Activated T-helper 17 cell treated with anti-CD3 and anti-CD28 coated beads, Interleukin-2, amount 50 U/mL, for 72 hours (primary cell): Measurements from ENCODE around the gene TRABD. TPM values are rescaled to one million over a fixed set of nuclear protein-coding genes. Genes with fewer than 3 reads are reported as not detected.

Experiments used
- ATAC-seq: fragments of 150-1000 bp; cut with Tn5 transposase; replicated peaks from 2 replicates; pipeline ENCODE4 v1.10.0; 2021; ENCODE audit warnings: mild to moderate bottlenecking, moderate library complexity
- H3K27ac Mint-ChIP-seq: one replicate; pipeline ENCODE4 v1.8.0; 2022; ENCODE audit warnings: mixed read lengths
- H3K27me3 Mint-ChIP-seq: one replicate; pipeline ENCODE4 v1.8.0; 2022; ENCODE audit warnings: mixed read lengths
- H3K36me3 Mint-ChIP-seq: one replicate; pipeline ENCODE4 v1.8.0; 2022; ENCODE audit warnings: low read depth, mild to moderate bottlenecking, mixed read lengths
- H3K4me1 Mint-ChIP-seq: one replicate; pipeline ENCODE4 v1.8.0; 2022; ENCODE audit warnings: mixed read lengths
- H3K4me3 Mint-ChIP-seq: one replicate; pipeline ENCODE4 v1.8.0; 2022; ENCODE audit warnings: mild to moderate bottlenecking, mixed read lengths
- H3K9me3 Mint-ChIP-seq: one replicate; pipeline ENCODE4 v1.8.0; 2022; ENCODE audit warnings: mixed read lengths
- total RNA-seq, 2 donors: library from RNA; stranded (reverse); gene quantifications; one replicate each; pipeline ENCODE4 v1.2.3, GENCODE V29; 2022

The TRABD gene
- total RNA-seq, 2 donors from 2014 or later: 70.1 to 116 TPM

DNA sequence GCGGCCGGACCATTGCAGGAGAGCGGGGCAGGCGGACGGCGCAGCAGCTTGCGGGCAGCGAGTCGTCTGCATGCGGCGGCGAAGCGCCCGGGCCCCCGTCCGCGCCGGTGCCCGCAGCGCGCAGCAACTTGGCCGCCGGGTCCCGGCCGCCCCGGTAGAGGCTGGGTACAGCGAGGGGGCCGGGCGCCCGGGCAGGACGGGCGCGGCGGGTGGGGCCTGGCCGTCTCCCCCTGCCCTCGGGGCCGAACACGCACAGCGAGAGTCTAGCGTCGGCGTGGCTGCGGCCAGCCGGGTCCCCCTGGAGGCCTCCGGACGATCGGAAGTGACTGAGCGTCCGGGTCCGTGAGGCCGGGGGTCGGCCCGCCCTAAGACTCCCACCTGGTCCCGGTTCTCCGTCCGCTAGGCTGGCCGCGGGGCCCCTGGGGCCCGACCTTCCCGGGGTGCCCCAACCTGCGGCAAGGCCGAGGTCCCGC lies 775 bp upstream of the TRABD start:
- no peaks in the 10 kb centered on the region for H3K9me3 Mint-ChIP-seq
- peak overlapping the region; percentile 67 for H3K4me3 Mint-ChIP-seq
- peaks cover 5% of the 10 kb centered on the region for H3K36me3 Mint-ChIP-seq
- H3K27ac Mint-ChIP-seq: peak overlapping the region; percentile 54
- ATAC-seq: no peak
- no peaks in the 10 kb centered on the region for H3K27me3 Mint-ChIP-seq
- no peaks in the 10 kb centered on the region for H3K4me1 Mint-ChIP-seq

GRCh38 chr22:50186181-50186714 lies 535 bp downstream of the TRABD start:
- no peak for ATAC-seq
- Mint-ChIP-seq H3K36me3 (peaks cover 8% of the 10 kb centered on the region), H3K4me3 (peak overlapping the region; percentile 90), H3K4me1 (peaks cover 2% of the 10 kb centered on the region), H3K27me3 (no peaks in the 10 kb centered on the region), H3K27ac (peak overlapping the region; percentile 95), H3K9me3 (no peaks in the 10 kb centered on the region)

- peak overlapping the region; percentile 95 for H3K27ac Mint-ChIP-seq
- no peaks in the 10 kb centered on the region for H3K9me3 Mint-ChIP-seq
- peak overlapping the region; percentile 90 for H3K4me3 Mint-ChIP-seq
- ATAC-seq: no peak
- H3K36me3 Mint-ChIP-seq: peaks cover 15% of the 10 kb centered on the region
- peaks cover 6% of the 10 kb centered on the region for H3K4me1 Mint-ChIP-seq
- no peaks in the 10 kb centered on the region for H3K27me3 Mint-ChIP-seq
Observed at GRCh38 chr22:50186761-50187523, 1.2 kb downstream of the TRABD start.

- Mint-ChIP-seq H3K4me1 (peaks cover 6% of the 10 kb centered on the region), H3K4me3 (peak overlapping the region; percentile 90), H3K27ac (no peak overlapping the region), H3K27me3 (no peaks in the 10 kb centered on the region), H3K36me3 (peaks cover 21% of the 10 kb centered on the region), H3K9me3 (no peaks in the 10 kb centered on the region)
- ATAC-seq: no peak
Observed at GRCh38 chr22:50188356-50188755, 2.6 kb downstream of the TRABD start.

GRCh38 chr22:50189184-50189848 lies 3.6 kb downstream of the TRABD start:
- H3K4me3 Mint-ChIP-seq: peak overlapping the region; percentile 88
- peaks cover 6% of the 10 kb centered on the region for H3K4me1 Mint-ChIP-seq
- no peaks in the 10 kb centered on the region for H3K27me3 Mint-ChIP-seq
- H3K36me3 Mint-ChIP-seq: peaks cover 21% of the 10 kb centered on the region
- no peak for ATAC-seq
- H3K27ac Mint-ChIP-seq: peak overlapping the region; percentile 89
- H3K9me3 Mint-ChIP-seq: no peaks in the 10 kb centered on the region

DNA sequence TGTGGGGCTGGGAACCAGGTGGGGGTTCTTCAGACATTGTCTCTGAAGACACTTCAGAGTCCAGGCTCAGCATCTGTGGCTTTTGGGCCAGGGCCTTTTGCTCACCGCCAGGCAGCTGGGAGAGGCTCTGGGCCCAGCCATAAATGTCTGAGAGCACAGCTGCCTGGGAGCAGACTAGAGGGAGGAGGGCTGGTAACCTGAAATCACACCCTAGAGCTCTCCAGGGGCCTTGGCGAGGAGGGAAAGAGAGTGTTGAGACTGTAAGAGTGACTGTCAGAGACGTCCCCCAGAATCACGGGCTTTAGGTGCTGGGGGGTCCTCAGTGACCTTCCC lies 4.1 kb downstream of the TRABD start:
- H3K4me3 Mint-ChIP-seq: peak overlapping the region; percentile 88
- no peaks in the 10 kb centered on the region for H3K27me3 Mint-ChIP-seq
- H3K36me3 Mint-ChIP-seq: peaks cover 24% of the 10 kb centered on the region
- H3K27ac Mint-ChIP-seq: peak overlapping the region; percentile 89
- H3K4me1 Mint-ChIP-seq: peaks cover 6% of the 10 kb centered on the region
- no peaks in the 10 kb centered on the region for H3K9me3 Mint-ChIP-seq
- ATAC-seq: peak; percentile 0

DNA sequence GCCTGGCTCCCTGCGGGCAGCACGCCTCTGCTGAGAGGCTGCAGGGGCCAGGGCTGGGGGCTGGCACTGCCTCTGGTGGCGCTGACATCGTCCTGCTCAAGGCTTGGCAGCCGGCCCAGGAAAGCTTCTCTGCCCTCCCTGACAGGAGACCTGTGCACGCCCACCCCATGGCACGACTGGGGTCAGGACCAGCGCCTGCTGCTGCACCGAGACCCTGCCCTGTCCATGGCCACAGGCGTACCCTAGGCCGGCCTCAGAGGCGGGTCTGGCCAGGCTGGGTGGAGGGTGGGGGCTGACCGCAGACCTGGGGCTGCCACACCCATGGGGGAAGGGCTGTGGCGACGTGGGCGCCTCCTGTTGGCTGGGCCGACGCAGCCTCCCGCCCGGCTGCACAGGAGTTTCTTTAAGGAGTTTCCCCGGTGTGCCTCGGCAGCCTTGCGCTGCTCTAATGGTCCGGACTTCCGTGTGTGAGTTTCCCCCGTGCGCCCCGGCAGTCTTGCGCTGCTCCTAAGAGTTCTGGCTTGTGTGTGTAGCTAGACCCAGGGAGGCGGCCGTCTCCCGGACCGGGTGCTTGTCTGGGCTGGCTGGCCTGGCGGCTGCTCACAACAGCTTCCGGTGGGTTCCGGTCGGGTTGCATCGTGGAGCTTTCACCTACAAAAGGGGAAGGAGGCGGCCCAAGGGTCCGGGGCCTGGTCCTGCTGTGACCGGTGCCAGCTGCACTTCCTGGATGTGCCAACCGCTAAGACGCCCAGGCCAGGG lies 4.6 kb downstream of the TRABD start:
- H3K9me3 Mint-ChIP-seq: no peaks in the 10 kb centered on the region
- peak overlapping the region; percentile 93 for H3K27ac Mint-ChIP-seq
- peak; percentile 63 for ATAC-seq
- H3K27me3 Mint-ChIP-seq: no peaks in the 10 kb centered on the region
- peak overlapping the region; percentile 88 for H3K4me3 Mint-ChIP-seq
- H3K4me1 Mint-ChIP-seq: peaks cover 6% of the 10 kb centered on the region
- peaks cover 30% of the 10 kb centered on the region for H3K36me3 Mint-ChIP-seq

DNA sequence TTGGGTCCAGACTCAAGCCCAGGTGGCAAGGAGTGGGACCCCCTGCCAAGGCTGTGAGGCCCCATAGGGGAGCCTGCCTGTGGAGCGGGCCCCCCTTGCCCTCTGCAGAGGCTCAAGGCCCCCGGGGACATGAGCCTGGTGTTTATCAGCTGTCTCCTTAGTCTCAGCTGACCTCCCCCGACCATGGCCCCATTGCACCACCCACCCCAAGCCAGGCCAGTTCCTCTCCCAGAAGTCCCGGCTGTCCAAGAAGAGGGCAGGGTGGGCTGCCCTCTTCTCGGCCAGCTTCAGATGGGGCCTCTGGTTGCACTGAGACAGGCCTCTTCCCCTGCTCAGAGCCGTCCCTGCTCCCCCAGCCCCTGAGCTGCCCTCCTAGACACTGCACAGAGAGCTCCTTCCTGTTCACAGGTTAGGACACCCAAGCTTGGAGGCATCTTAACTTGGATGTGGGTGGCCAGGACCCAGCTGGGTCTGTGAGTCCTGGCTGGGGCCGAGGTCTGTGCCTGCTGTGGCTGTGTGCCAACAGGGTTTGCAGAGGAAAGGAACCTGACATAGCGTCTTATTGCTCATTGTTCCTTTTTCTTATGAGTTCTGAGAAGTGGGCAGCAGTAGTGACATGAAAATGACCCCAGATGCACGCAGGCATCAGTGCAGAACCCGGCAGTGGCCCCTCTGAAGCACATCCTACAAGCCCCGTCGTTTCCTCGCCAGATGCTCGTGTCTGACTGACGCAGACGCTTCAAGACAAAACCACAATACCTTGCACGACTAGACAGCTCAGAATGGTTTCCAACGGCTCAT lies 5.4 kb downstream of the TRABD start:
- no peaks in the 10 kb centered on the region for H3K9me3 Mint-ChIP-seq
- peaks cover 6% of the 10 kb centered on the region for H3K4me1 Mint-ChIP-seq
- peaks cover 37% of the 10 kb centered on the region for H3K36me3 Mint-ChIP-seq
- no peaks in the 10 kb centered on the region for H3K27me3 Mint-ChIP-seq
- peak overlapping the region; percentile 88 for H3K4me3 Mint-ChIP-seq
- ATAC-seq: peak; percentile 71
- H3K27ac Mint-ChIP-seq: peak overlapping the region; percentile 93

DNA sequence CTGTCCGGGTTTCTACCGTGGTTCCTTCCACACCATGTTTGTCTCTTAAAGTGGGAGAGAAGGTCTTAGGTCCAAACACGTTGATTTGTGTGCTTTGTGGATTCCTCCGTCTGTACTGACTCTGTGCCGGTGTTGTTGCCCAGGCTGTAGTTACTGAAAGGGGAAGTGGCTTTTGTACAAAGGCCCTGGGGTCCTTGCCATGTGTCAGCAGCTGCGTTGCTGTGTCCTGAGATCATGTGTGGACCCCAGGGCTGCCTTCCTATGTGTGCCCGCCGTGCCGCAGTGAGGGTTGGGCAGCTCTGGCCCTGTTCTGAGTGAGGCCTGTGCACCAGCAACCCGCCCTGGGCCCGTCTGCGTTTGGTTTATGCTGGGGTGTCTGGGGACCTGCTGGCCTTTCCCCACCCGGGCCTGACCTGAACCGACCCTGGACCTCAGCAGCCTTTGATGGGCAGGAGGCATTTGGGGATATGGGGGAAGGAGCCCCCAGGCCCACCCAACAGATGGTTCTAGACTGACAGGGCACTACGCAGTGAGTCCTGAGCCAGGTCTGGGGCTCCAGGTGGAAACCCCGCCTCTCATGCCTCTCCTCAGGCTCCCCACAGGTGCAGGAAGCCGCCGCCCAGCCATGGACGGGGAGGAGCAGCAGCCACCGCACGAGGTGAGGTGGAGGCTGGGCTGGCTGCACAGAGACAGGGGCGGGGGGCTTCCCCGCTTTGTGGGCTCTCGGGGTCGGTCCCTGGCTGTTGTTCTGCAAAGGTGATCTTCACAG lies 6.9 kb downstream of the TRABD start:
- H3K36me3 Mint-ChIP-seq: peaks cover 42% of the 10 kb centered on the region
- peak overlapping the region; percentile 93 for H3K27ac Mint-ChIP-seq
- H3K4me3 Mint-ChIP-seq: peak overlapping the region; percentile 88
- peaks cover 6% of the 10 kb centered on the region for H3K4me1 Mint-ChIP-seq
- no peaks in the 10 kb centered on the region for H3K27me3 Mint-ChIP-seq
- no peak for ATAC-seq
- no peaks in the 10 kb centered on the region for H3K9me3 Mint-ChIP-seq

GRCh38 chr22:50193621-50194020 lies 7.9 kb downstream of the TRABD start:
- no peak for ATAC-seq
- Mint-ChIP-seq H3K27ac (no peak overlapping the region), H3K27me3 (no peaks in the 10 kb centered on the region), H3K9me3 (no peaks in the 10 kb centered on the region), H3K4me3 (no peak overlapping the region), H3K4me1 (peaks cover 6% of the 10 kb centered on the region), H3K36me3 (peaks cover 42% of the 10 kb centered on the region)

- Mint-ChIP-seq H3K27ac (no peak overlapping the region), H3K36me3 (peaks cover 46% of the 10 kb centered on the region), H3K4me3 (no peak overlapping the region), H3K9me3 (no peaks in the 10 kb centered on the region), H3K27me3 (no peaks in the 10 kb centered on the region), H3K4me1 (peaks cover 6% of the 10 kb centered on the region)
- ATAC-seq: no peak
Observed at GRCh38 chr22:50194037-50194805, 8.5 kb downstream of the TRABD start.

GRCh38 chr22:50196256-50196655 lies 10.5 kb downstream of the TRABD start:
- Mint-ChIP-seq H3K27me3 (no peaks in the 10 kb centered on the region), H3K4me3 (no peak overlapping the region), H3K9me3 (no peaks in the 10 kb centered on the region), H3K27ac (no peak overlapping the region), H3K4me1 (peaks cover 4% of the 10 kb centered on the region), H3K36me3 (peaks cover 47% of the 10 kb centered on the region)
- no peak for ATAC-seq
